ENCODE data around the gene NUP153. TPM values are rescaled to one million over a fixed set of nuclear protein-coding genes. Genes with fewer than 3 reads are reported as not detected.
"Not testable (repeated sequence)": the region's sequence is repeated elsewhere in the genome, so short reads cannot be mapped to it uniquely, and the experiment has no call there.

The NUP153 gene
- total RNA-seq, 1 donor from 2014 or later: 24.3 TPM

GRCh38 chr6:17583811-17584210 lies 122.9 kb downstream of the NUP153 start:
- ATAC-seq: peak; percentile 16
- DNase-seq: no peak
- intact Hi-C loops (cut with micrococcal nuclease): loop anchor here (5.0 kb wide), 1 partner anchor 427 kb away; no protein-coding TSS in a partner anchor

GRCh38 chr6:17581282-17581681 lies 125.4 kb downstream of the NUP153 start:
- intact Hi-C loops (cut with micrococcal nuclease): loop anchor here (5.0 kb wide), 1 partner anchor 424 kb away; no protein-coding TSS in a partner anchor
- not testable (repeated sequence) for ATAC-seq

GRCh38 chr6:17580518-17581048 lies 126.1 kb downstream of the NUP153 start:
- peak; percentile 84 for ATAC-seq
- DNase-seq: peak; percentile 71
- intact Hi-C loops (cut with micrococcal nuclease): loop anchor here (5.0 kb wide), 1 partner anchor 423 kb away; no protein-coding TSS in a partner anchor

More at GRCh38 chr6:17581282-17581681, 125.4 kb downstream of the NUP153 start:
- DNase-seq: not testable (repeated sequence)

- intact Hi-C loops (cut with micrococcal nuclease): no loop called here
- ATAC-seq: no peak
Observed at GRCh38 chr6:17577059-17577458, 129.7 kb downstream of the NUP153 start.

GRCh38 chr6:17574866-17575560 lies 131.7 kb downstream of the NUP153 start:
- no peak for ATAC-seq
- intact Hi-C loops (cut with micrococcal nuclease): no loop called here
- DNase-seq: no peak

More at GRCh38 chr6:17577059-17577458, 129.7 kb downstream of the NUP153 start:
- no peak for DNase-seq

GRCh38 chr6:17565399-17565798 lies 141.3 kb downstream of the NUP153 start:
- ATAC-seq: no peak
- no peak for DNase-seq
- intact Hi-C loops (cut with micrococcal nuclease): no loop called here

Other genes starting within 250 kb of the NUP153 start
- 18.8 TPM for gene FAM8A1, start 106.6 kb downstream of the NUP153 start, total RNA-seq